CD4-positive, CD25-positive, alpha-beta regulatory T cell (primary cell): Measurements from ENCODE around the gene ATAD5. TPM values are rescaled to one million over a fixed set of nuclear protein-coding genes. Genes with fewer than 3 reads are reported as not detected.
"Not testable (repeated sequence)": the region's sequence is repeated elsewhere in the genome, so short reads cannot be mapped to it uniquely, and the experiment has no call there.

ENCODE experiments used
- ATAC-seq, 2 donors: fragments of 150-1000 bp; cut with Tn5 transposase; one replicate each; pipeline ENCODE4 v1.10.0; 2021; ENCODE audit warnings: low read depth in 2 of 2, moderate number of reproducible peaks in 2 of 2, moderate library complexity in 1 of 2
- DNase-seq, 3 donors: peaks; one replicate each; pipeline versions ENCODE4 v3.0.0 to v3.0.0-alpha.2; 2012 to 2022; ENCODE audit warnings: mixed read lengths in 1 of 3
- H3K27ac ChIP-seq: one replicate; pipeline ENCODE4 v1.7.0; 2013; ENCODE audit warnings: mild to moderate bottlenecking, low read length; ENCODE audit not compliant: insufficient read depth, poor library complexity, severe bottlenecking
- H3K27me3 ChIP-seq: one replicate; pipeline ENCODE4 v1.7.0; 2013; ENCODE audit warnings: low read length; ENCODE audit not compliant: control insufficient read depth, insufficient read depth
- H3K36me3 ChIP-seq: one replicate; pipeline ENCODE4 v1.7.0; 2013; ENCODE audit warnings: mild to moderate bottlenecking, low read length, moderate library complexity; ENCODE audit not compliant: control insufficient read depth, insufficient read depth
- H3K4me1 ChIP-seq: 2 replicates; pipeline ENCODE4 v1.7.0; 2013; ENCODE audit warnings: mild to moderate bottlenecking, low read length; ENCODE audit not compliant: insufficient read depth, control insufficient read depth, poor library complexity, severe bottlenecking
- H3K4me3 ChIP-seq: one replicate; pipeline ENCODE4 v1.7.0; 2013; ENCODE audit warnings: low read depth, mild to moderate bottlenecking, low read length, moderate library complexity
- H3K9me3 ChIP-seq, 2 experiments: 1 replicate in 1 of 2; 2 replicates in 1 of 2; pipeline ENCODE4 v1.7.0; 2013; ENCODE audit warnings: low read length in 2 of 2, mild to moderate bottlenecking in 1 of 2, moderate library complexity in 1 of 2; ENCODE audit not compliant: control insufficient read depth in 2 of 2
- H3K27ac Mint-ChIP-seq, 3 donors: one replicate each; pipeline ENCODE4 v1.8.0; 2020 to 2022; ENCODE audit warnings: mild to moderate bottlenecking in 3 of 3, mixed read lengths in 3 of 3, moderate library complexity in 2 of 3
- H3K27me3 Mint-ChIP-seq: one replicate; pipeline ENCODE4 v1.8.0; 2022; ENCODE audit warnings: mild to moderate bottlenecking, mixed read lengths
- H3K36me3 Mint-ChIP-seq: one replicate; pipeline ENCODE4 v1.8.0; 2020; ENCODE audit warnings: mixed read lengths
- H3K4me1 Mint-ChIP-seq, 4 donors: one replicate each; pipeline ENCODE4 v1.8.0; 2020 to 2022; ENCODE audit warnings: mixed read lengths in 4 of 4, mild to moderate bottlenecking in 1 of 4
- H3K4me3 Mint-ChIP-seq, 4 donors: one replicate each; pipeline ENCODE4 v1.8.0; 2020 to 2022; ENCODE audit warnings: mild to moderate bottlenecking in 4 of 4, mixed read lengths in 4 of 4, moderate library complexity in 3 of 4
- H3K9me3 Mint-ChIP-seq, 7 donors: one replicate each; pipeline ENCODE4 v1.8.0; 2020 to 2022; ENCODE audit warnings: mixed read lengths in 7 of 7, mild to moderate bottlenecking in 3 of 7, moderate library complexity in 2 of 7
- polyA plus RNA-seq, 4 donors: library from polyadenylated mRNA; unstranded; fragments of 300-500 nt; fragmentation: Illumina TruSeq; gene quantifications; one replicate each; pipeline ENCODE4 v1.2.3, GENCODE V29; 2021
- total RNA-seq: library from RNA; stranded (reverse); gene quantifications from one replicate; pipeline ENCODE4 v1.2.3, GENCODE V29; 2022

Gene ATAD5
- total and polyA plus RNA-seq, 5 donors from 2014 or later, result 0.72 to 5.7 (median 1.3) TPM

GRCh38 chr17:30928584-30928983 lies 96.8 kb downstream of the ATAD5 start:
- H3K27me3 ChIP-seq, result peaks cover 4% of the 10 kb centered on the region
- DNase-seq, result no peak
- no peaks in the 10 kb centered on the region for H3K36me3 ChIP-seq
- no peak overlapping the region for H3K4me3 Mint-ChIP-seq
- no peaks in the 10 kb centered on the region for H3K36me3 Mint-ChIP-seq
- H3K4me3 ChIP-seq, result no peak overlapping the region
- ATAC-seq, result no peak
- H3K27ac Mint-ChIP-seq, result no peak overlapping the region
- no peaks in the 10 kb centered on the region for H3K4me1 ChIP-seq
- no peaks in the 10 kb centered on the region for H3K9me3 ChIP-seq
- H3K27me3 Mint-ChIP-seq, result peaks cover 52% of the 10 kb centered on the region
- no peak overlapping the region for H3K27ac ChIP-seq
- peaks cover 0 to 2% (median 0%) of the 10 kb centered on the region in 4 donors for H3K4me1 Mint-ChIP-seq
- no peaks in the 10 kb centered on the region for H3K9me3 Mint-ChIP-seq

GRCh38 chr17:30929081-30929633 lies 97.4 kb downstream of the ATAD5 start:
- no peak overlapping the region for H3K4me3 Mint-ChIP-seq
- Histone ChIP-seq H3K27me3 (peaks cover 4% of the 10 kb centered on the region), H3K36me3 (no peaks in the 10 kb centered on the region), H3K9me3 (no peaks in the 10 kb centered on the region), H3K27ac (no peak overlapping the region), H3K4me1 (no peaks in the 10 kb centered on the region), H3K4me3 (no peak overlapping the region)
- H3K27me3 Mint-ChIP-seq, result peaks cover 46% of the 10 kb centered on the region
- no peak overlapping the region for H3K27ac Mint-ChIP-seq
- no peaks in the 10 kb centered on the region for H3K9me3 Mint-ChIP-seq
- ATAC-seq (no peak), DNase-seq (no peak)
- no peaks in the 10 kb centered on the region for H3K36me3 Mint-ChIP-seq
- peaks cover 0 to 2% (median 0%) of the 10 kb centered on the region in 4 donors for H3K4me1 Mint-ChIP-seq

- H3K36me3 Mint-ChIP-seq, H3K27ac ChIP-seq, H3K4me3 Mint-ChIP-seq, H3K27ac Mint-ChIP-seq, DNase-seq, ATAC-seq, H3K4me3 ChIP-seq, H3K4me1 ChIP-seq, H3K36me3 ChIP-seq, H3K9me3 Mint-ChIP-seq, H3K4me1 Mint-ChIP-seq, H3K9me3 ChIP-seq, H3K27me3 ChIP-seq: not testable (repeated sequence)
- H3K27me3 Mint-ChIP-seq, result peaks cover 39% of the 10 kb centered on the region
Observed at GRCh38 chr17:30929861-30930260, 98.1 kb downstream of the ATAD5 start.

- Mint-ChIP-seq H3K4me1 (no peaks in the 10 kb centered on the region), H3K4me3 (no peak overlapping the region), H3K27ac (no peak overlapping the region), H3K36me3 (no peaks in the 10 kb centered on the region), H3K27me3 (peaks cover 34% of the 10 kb centered on the region), H3K9me3 (peaks cover 0 to 1% (median 0%) of the 10 kb centered on the region in 7 donors)
- no peak for DNase-seq
- no peak for ATAC-seq
- H3K27me3 ChIP-seq, result no peaks in the 10 kb centered on the region
- H3K27ac ChIP-seq, result no peak overlapping the region
- no peak overlapping the region for H3K4me3 ChIP-seq
- H3K4me1 ChIP-seq, result no peaks in the 10 kb centered on the region
- no peaks in the 10 kb centered on the region for H3K36me3 ChIP-seq
- H3K9me3 ChIP-seq, result no peaks in the 10 kb centered on the region
Observed at GRCh38 chr17:30930495-30930894, 98.7 kb downstream of the ATAD5 start.

GRCh38 chr17:30931582-30931981 lies 99.8 kb downstream of the ATAD5 start:
- not testable (repeated sequence) for H3K4me3 ChIP-seq, H3K4me1 ChIP-seq, H3K27me3 ChIP-seq, H3K9me3 ChIP-seq, H3K4me3 Mint-ChIP-seq, H3K27ac ChIP-seq, H3K36me3 Mint-ChIP-seq, H3K4me1 Mint-ChIP-seq, ATAC-seq, H3K36me3 ChIP-seq, H3K9me3 Mint-ChIP-seq, DNase-seq, H3K27ac Mint-ChIP-seq
- H3K27me3 Mint-ChIP-seq, result peaks cover 24% of the 10 kb centered on the region

GRCh38 chr17:30933966-30934365 lies 102.2 kb downstream of the ATAD5 start:
- peaks cover 1 to 8% (median 4%) of the 10 kb centered on the region in 4 donors for H3K4me1 Mint-ChIP-seq
- Histone ChIP-seq H3K36me3 (no peaks in the 10 kb centered on the region), H3K27ac (no peak overlapping the region), H3K27me3 (no peaks in the 10 kb centered on the region), H3K4me1 (peaks cover 5% of the 10 kb centered on the region), H3K9me3 (no peaks in the 10 kb centered on the region), H3K4me3 (no peak overlapping the region)
- no peak overlapping the region for H3K4me3 Mint-ChIP-seq
- H3K9me3 Mint-ChIP-seq, result peaks cover 0 to 3% (median 0%) of the 10 kb centered on the region in 7 donors
- H3K27me3 Mint-ChIP-seq, result peaks cover 21% of the 10 kb centered on the region
- ATAC-seq (no peak), DNase-seq (no peak)
- no peak overlapping the region for H3K27ac Mint-ChIP-seq
- no peaks in the 10 kb centered on the region for H3K36me3 Mint-ChIP-seq

GRCh38 chr17:30939051-30939689 lies 107.4 kb downstream of the ATAD5 start:
- H3K36me3 ChIP-seq, result no peaks in the 10 kb centered on the region
- H3K9me3 ChIP-seq, result no peaks in the 10 kb centered on the region
- H3K27me3 ChIP-seq, result no peaks in the 10 kb centered on the region
- Mint-ChIP-seq H3K27ac (peak overlapping the region; percentile 89 to 95 (median 89)), H3K27me3 (no peaks in the 10 kb centered on the region), H3K36me3 (no peaks in the 10 kb centered on the region), H3K4me1 (peaks cover 3 to 14% (median 11%) of the 10 kb centered on the region in 4 donors), H3K9me3 (peaks cover 0 to 3% (median 0%) of the 10 kb centered on the region in 7 donors), H3K4me3 (peak overlapping the region; percentile 25 to 86 (median 77))
- peaks cover 10% of the 10 kb centered on the region for H3K4me1 ChIP-seq
- no peak for ATAC-seq
- DNase-seq, result peak in 2 of 3 donors; percentile 22 to 69
- H3K4me3 ChIP-seq, result peak overlapping the region; percentile 79
- H3K27ac ChIP-seq, result peak overlapping the region; percentile 51
